Ishikawa (cell line): ENCODE results near the gene ATP4B.

Experiments
- CEBPB ChIP-seq: IDR thresholded peaks from 2 replicates; pipeline ENCODE4 v1.6.1; 2012
- CREB1 ChIP-seq: IDR thresholded peaks from 2 replicates; pipeline ENCODE4 v1.6.1; 2012; ENCODE audit warnings: low read depth
- EGR1 ChIP-seq: IDR thresholded peaks from 2 replicates; pipeline ENCODE4 v1.6.1; 2012
- EP300 ChIP-seq: IDR thresholded peaks from 2 replicates; pipeline ENCODE4 v1.6.1; 2012; ENCODE audit warnings: borderline replicate concordance
- FOXM1 ChIP-seq: IDR thresholded peaks from 2 replicates; pipeline ENCODE4 v1.6.1; 2012; ENCODE audit warnings: low read depth, borderline replicate concordance
- MAX ChIP-seq: IDR thresholded peaks from 2 replicates; pipeline ENCODE4 v1.6.1; 2012
- NFIC ChIP-seq: IDR thresholded peaks from 2 replicates; pipeline ENCODE4 v1.6.1; 2012
- RAD21 ChIP-seq: IDR thresholded peaks from 2 replicates; pipeline ENCODE4 v1.6.1; 2012; ENCODE audit warnings: low read depth
- TAF1 ChIP-seq: IDR thresholded peaks from 2 replicates; pipeline ENCODE4 v1.6.1; 2012; ENCODE audit warnings: low read depth, mild to moderate bottlenecking
- TCF12 ChIP-seq: IDR thresholded peaks from 2 replicates; pipeline ENCODE4 v1.6.1; 2012; ENCODE audit warnings: low read depth
- TEAD4 ChIP-seq: IDR thresholded peaks from 2 replicates; pipeline ENCODE4 v1.6.1; 2012
- YY1 ChIP-seq: IDR thresholded peaks from 2 replicates; pipeline ENCODE4 v1.6.1; 2012; ENCODE audit warnings: low read depth
- ZBTB7A ChIP-seq: IDR thresholded peaks from 2 replicates; pipeline ENCODE4 v1.6.1; 2012; ENCODE audit warnings: low read depth
- TF ChIP-seq, protein P1 (sequence below): IDR thresholded peaks from 2 replicates; pipeline ENCODE4 v1.6.1; 2012; ENCODE audit warnings: low read depth, mild to moderate bottlenecking
- TF ChIP-seq, protein P2 (sequence below): IDR thresholded peaks from 2 replicates; pipeline ENCODE4 v1.6.1; 2012

Gene ATP4B

DNA sequence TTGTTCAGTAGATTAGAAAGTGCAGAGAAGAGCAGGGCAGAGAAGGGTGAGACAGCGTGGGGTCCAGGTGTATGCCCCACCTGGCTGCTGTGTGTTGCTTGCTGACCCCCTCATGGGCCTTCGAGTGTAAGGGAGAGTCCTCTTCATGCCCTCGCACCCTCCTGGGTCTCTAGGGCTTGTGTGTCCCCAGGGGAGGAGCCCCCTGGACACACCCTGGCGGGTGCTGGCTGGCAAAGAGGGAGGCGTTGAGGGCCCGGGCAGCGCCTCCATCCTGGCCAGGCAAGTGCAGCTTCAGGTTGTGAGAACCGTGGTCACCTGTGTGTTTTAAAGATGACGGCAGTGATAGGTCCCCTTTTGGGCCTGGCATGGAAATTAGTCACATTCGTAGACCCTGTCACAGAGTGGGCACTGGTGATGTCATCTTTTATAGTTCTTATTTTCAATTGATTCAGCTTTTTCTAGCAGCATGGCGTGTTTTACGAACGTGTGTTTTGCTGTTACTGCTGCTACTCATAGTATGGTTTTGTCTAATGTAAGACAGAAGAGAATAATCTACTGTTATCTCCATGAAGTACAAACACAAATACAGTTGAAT, 54.8 kb downstream of the ATP4B start:
- TF ChIP-seq NFIC (no peak), TCF12 (no peak), ZBTB7A (no peak), CEBPB (no peak), MAX (no peak), EP300 (no peak)

DNA sequence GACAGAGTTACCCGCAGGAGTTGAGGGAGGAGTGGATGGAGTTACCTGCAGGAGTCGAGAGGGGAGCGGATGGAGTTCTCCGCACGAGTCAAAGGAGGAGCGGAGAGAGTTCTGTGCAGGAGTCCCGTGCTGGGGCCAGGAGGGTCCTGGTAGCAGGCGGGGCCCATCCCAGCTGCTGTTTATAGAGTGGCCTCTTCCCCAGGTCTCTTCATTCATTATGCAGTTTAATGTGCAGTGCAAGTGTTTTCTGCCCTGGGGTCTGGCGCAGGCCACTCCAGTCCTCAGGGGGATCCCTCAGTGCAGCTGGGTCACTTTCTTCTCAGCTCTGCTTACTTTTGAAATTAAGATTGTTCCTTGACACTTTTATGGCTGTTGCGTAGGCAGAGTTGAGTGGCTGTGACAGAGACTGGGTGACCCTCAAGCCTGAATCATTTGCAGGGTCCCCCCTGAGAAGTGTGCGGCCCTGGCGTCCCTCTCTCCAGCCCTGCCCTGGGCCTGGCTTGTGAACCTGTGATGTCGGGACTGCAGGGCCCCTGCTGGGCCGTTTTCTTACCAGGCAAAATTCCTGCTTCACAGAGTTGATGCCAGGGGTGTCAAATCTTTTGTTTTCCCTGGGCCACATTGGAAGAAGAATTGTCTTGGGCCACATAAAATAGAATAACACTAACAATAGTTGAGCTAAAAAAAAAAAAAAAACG, 55.6 kb downstream of the ATP4B start:
- TF ChIP-seq YY1 (no peak), TAF1 (no peak), NFIC (no peak)

- no peak for TF ChIP-seq FOXM1
- TF ChIP-seq TAF1: no peak
- TF ChIP-seq RAD21: no peak
- TF ChIP-seq MAX: no peak
- no peak for TF ChIP-seq EGR1
- TF ChIP-seq, protein P1, sequence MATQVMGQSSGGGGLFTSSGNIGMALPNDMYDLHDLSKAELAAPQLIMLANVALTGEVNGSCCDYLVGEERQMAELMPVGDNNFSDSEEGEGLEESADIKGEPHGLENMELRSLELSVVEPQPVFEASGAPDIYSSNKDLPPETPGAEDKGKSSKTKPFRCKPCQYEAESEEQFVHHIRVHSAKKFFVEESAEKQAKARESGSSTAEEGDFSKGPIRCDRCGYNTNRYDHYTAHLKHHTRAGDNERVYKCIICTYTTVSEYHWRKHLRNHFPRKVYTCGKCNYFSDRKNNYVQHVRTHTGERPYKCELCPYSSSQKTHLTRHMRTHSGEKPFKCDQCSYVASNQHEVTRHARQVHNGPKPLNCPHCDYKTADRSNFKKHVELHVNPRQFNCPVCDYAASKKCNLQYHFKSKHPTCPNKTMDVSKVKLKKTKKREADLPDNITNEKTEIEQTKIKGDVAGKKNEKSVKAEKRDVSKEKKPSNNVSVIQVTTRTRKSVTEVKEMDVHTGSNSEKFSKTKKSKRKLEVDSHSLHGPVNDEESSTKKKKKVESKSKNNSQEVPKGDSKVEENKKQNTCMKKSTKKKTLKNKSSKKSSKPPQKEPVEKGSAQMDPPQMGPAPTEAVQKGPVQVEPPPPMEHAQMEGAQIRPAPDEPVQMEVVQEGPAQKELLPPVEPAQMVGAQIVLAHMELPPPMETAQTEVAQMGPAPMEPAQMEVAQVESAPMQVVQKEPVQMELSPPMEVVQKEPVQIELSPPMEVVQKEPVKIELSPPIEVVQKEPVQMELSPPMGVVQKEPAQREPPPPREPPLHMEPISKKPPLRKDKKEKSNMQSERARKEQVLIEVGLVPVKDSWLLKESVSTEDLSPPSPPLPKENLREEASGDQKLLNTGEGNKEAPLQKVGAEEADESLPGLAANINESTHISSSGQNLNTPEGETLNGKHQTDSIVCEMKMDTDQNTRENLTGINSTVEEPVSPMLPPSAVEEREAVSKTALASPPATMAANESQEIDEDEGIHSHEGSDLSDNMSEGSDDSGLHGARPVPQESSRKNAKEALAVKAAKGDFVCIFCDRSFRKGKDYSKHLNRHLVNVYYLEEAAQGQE: no peak
- TF ChIP-seq YY1: no peak
- TF ChIP-seq TCF12: no peak
- no peak for TF ChIP-seq NFIC
- TF ChIP-seq, protein P2, sequence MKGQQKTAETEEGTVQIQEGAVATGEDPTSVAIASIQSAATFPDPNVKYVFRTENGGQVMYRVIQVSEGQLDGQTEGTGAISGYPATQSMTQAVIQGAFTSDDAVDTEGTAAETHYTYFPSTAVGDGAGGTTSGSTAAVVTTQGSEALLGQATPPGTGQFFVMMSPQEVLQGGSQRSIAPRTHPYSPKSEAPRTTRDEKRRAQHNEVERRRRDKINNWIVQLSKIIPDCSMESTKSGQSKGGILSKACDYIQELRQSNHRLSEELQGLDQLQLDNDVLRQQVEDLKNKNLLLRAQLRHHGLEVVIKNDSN: no peak
- no peak for TF ChIP-seq EP300
- no peak for TF ChIP-seq ZBTB7A
- TF ChIP-seq TEAD4: no peak
- TF ChIP-seq CEBPB: no peak
- TF ChIP-seq CREB1: no peak
Measured at GRCh38 chr13:113601166-113602070, 56.6 kb downstream of the ATP4B start.

- TF ChIP-seq YY1 (no peak), CEBPB (no peak), TEAD4 (no peak), MAX (no peak), CREB1 (no peak), TCF12 (no peak), ZBTB7A (no peak), FOXM1 (no peak), NFIC (no peak), EP300 (no peak), EGR1 (no peak), TAF1 (no peak), RAD21 (no peak)
- TF ChIP-seq, protein P1: no peak
- TF ChIP-seq, protein P2: no peak
Measured at GRCh38 chr13:113599391-113599790, 58.6 kb downstream of the ATP4B start.
